CD1c-positive myeloid dendritic cell (primary cell): ENCODE data around the gene AGO3.

Source experiments
- DNase-seq: peaks from one replicate; pipeline ENCODE4 v3.0.0-alpha.2; 2016; ENCODE audit errors: extremely low spot score

The AGO3 gene

GRCh38 chr1:36083219-36083618 lies 152.3 kb downstream of the AGO3 start:
- no peak for DNase-seq

DNA sequence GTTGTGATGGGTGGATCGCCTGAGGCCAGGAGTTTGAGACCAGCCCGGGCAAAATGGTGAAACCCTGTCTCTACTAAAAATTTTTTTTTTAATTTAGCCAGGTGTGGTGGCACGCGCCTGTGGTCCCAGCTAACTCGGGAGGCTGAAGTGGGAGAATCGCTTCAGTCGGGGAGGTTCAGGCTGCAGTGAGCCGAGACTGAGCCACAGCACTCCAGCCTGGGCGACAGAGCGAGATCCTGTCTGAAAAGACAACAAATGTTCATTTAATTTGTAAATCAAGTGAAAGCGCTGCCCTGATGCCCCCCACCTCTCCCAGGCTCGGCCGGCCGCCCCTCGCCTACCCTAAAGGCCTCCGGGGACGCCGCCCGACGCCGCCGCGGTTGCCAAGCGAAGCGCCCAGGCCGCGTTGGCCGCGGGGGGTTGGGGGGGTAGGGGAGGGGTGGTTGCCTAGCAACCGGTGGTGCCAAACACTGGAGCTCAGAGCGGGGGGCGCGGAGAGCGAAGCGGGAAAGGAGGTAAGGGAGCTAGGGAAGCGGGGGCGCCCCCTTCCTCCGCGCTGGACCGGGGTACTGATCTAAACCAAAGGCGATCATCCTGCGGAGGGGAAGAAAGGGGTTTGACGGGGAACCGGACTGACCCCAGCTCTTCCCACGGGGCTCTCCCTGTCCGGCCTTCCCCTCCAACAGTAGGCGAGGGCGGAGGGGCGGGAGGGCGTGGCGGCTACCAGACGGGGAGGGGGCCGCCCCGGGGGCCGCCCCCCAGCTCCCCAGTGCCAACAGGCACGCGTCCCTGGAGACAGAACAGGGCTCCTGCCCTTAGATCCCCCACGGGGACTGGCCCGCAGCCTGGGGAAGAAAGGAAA lies 153.0 kb downstream of the AGO3 start, which contains the start of gene TEKT2:
Gene TEKT2, plus strand, starts transcription at position 460 of the 862 bp plus-strand sequence. CDS start 828 bp downstream, outside the sequence.
- peak; percentile 28 for DNase-seq

GRCh38 chr1:36084497-36085115 lies 153.7 kb downstream of the AGO3 start:
- no peak for DNase-seq

DNA sequence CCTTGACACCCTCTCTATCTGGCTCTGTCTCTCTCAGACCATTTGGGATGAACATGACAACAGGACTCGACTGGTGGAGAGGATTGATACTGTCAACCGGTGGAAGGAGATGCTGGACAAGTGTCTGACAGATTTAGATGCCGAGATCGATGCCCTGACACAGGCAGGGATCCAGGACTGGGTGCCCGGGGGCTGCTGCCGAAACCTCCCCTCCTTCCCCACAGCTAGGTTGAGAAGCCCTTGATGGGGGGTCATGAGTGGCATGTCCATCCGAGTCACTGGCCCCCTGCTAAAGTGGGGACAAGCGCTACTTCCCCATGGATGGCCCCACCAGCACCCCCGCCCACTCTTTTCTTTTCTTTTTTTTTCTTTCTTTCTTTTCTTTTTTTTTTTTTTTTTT lies 154.2 kb downstream of the AGO3 start:
- DNase-seq: no peak

DNA sequence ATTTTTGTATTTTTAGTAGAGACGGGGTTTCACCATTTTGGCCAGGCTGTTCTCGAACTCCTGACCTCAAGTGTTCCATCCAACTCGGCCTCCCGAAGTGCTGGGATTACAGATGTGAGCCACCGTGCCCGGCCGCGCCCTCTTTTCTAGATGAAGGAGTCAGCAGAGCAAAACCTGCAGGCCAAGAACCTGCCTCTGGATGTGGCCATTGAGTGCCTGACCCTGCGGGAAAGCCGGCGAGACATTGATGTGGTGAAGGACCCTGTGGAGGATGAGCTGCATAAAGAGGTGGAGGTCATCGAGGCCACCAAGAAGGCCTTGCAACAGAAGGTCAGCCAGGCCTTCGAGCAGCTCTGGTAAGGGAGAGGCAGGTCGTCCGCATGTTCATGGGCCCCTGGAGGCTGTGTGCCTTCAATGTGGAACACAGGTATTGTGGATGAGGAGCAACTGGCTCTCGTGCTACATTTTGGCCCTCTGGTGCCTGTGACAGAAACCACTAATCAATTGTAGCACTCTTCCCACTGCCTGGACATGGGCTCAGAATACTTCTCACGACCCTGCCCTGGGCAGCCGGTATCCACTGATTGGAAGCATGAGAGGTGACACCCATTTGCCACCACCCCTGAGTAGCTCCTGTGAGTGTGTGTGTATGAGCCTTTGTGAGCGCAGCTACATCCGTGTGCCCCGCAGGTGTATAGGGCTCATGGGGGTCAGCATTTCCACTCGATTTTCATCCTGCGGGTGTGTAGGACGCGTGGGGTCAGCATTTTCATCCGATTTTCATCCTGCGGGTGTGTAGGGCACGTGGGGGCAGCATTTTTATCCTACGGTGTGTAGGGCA lies 155.0 kb downstream of the AGO3 start:
- no peak for DNase-seq

- no peak for DNase-seq
These were observed 155.8 kb downstream of the AGO3 start for GRCh38 chr1:36086529-36087232.

- DNase-seq: no peak
These were observed 156.6 kb downstream of the AGO3 start for GRCh38 chr1:36087233-36088123.

DNA sequence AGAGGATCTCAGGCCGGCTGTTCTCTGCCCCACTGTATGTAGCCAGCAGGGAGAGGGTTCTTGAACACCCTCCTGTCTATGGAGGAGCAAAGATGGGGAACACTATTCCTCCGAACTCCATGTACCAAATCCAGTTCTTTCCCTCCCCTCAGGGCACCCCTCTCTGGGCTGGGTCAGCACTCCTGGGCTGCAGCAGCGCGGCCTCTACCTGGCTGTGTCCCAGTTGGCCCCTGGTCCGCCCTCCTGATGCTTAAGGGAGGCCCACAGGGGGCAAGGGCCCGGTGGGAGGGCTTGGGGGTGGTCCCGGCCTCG lies 157.3 kb downstream of the AGO3 start:
- no peak for DNase-seq

DNA sequence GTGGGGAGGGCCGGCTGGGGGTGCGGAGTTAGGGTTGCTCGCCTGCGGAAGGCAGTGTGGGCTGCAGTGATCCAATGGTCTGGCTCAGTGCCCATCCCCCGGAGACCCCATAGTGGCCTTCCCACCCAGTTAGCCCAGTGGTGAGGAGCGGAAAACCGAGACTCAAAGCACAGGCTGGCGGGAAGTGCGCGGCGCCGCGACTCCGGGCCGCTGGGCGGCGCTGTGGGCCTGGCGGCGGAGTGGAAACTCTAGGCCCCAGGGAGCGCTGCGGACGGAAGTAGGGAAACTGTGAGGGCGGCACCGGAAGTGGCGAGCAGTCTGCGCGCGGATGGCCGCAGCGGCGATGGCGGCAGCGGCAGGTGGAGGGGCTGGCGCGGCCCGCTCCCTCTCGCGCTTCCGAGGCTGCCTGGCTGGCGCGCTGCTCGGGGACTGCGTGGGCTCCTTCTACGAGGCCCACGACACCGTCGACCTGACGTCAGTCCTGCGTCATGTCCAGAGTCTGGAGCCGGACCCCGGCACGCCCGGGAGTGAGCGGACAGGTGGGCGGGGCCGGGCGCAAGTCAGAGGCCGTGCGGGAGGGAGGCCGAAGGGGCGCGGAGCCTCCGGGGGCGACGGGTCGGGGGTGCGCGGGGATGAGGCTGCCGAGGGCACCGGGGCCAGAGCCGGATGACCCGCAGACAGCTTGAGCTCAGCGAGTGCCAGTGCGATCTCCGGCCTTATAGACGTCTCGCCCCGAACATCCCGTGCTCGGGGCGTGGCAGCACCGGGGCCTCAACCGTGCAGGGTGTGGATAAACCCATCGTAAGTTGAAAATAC lies 157.9 kb downstream of the AGO3 start, which contains the start of gene ADPRS:
Gene ADPRS, plus strand, starts transcription at position 316 of the 816 bp plus-strand sequence. Its CDS starts 13 bp downstream, at position 329.
- peak; percentile 95 for DNase-seq

DNA sequence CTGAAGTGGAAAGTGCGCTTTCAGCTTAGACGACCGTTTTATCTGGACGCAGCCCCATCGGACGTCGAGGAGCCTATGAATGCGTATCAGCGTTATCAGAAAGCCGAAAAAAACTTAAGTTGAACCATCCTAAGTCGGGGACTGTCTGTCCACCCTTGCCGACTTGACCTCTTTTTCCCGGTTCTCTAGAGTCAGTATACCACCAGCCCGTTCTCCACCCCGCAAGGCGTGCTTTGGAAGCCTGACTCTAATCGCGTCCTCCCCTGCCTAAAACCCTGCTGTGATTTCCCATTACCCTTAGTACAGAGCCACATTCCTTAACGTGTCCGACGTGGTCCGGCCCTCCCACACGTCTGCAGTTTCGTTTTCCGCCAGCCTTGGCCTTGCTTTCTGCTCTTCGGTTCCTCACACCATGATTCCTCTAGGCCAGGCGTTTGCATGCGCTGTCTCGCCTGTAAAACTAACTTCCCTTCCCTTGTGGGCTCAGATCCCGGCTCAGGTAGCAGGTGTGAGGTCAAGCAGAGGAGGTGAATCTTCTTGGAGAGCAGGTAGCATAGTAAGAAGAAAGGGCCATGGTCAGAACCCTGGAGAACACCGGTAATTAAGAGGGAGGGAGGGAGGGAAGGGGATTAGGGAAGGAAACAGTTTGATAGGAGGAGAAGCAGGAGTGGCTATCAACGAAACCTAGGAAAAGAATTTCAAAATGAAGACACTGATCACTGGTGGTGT lies 158.7 kb downstream of the AGO3 start:
- DNase-seq: peak; percentile 82

GRCh38 chr1:36091141-36091540 lies 160.2 kb downstream of the AGO3 start:
- no peak for DNase-seq

DNA sequence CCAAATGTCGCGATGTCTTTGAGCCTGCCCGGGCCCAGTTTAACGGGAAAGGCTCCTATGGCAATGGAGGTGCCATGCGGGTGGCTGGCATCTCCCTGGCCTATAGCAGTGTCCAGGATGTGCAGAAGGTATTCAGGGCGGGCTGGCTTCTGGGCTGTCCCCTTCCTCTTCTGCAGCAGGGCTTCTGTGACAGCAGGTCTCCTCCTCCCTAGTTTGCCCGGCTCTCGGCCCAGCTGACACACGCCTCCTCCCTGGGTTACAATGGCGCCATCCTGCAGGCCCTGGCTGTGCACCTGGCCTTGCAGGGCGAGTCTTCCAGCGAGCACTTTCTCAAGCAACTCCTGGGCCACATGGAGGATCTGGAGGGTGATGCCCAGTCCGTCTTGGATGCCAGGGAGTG lies 160.8 kb downstream of the AGO3 start:
- DNase-seq: no peak

DNA sequence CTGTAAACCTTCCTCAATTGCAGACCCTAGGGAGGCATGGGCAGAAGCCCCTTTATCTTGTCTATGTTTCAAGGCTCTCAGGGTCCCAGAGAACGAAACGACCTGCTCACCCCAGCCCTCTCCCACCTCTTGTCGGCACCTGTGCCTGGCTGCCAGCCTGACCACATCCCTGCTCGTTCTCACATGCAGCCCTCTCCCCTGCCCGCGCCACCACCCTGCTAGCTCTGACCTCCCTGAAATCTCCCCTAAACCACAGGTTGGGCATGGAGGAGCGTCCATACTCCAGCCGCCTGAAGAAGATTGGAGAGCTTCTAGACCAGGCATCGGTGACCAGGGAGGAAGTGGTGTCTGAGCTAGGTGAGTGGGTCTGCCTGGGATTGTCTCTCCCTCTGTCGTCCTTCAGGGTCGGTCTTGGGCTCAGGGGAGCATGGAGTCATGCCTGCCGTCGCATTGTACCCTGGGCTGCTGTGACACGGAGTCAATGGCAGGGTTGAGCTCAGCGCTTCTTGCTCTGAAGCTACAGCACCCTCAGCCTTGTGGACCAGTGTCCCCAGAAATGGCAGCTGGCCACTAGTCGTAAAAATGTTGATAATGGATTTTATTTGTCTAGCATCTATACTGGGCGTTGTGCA lies 161.4 kb downstream of the AGO3 start:
- no peak for DNase-seq

DNA sequence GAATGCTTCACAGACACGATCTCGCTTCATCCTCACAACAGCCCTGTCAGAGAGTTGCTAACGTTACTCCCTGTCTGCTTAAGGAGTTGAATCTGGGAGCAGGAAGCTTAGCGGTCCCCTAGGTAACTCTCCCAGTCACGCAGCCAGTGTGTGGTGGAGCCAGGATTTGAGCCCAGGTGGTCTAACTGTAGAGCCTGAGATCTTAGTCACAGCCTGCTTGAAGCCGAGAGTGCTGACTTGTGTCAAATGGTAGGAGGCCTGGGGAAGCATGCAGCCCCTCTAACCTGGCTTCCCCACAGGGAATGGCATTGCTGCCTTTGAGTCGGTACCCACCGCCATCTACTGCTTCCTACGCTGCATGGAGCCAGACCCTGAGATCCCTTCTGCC lies 161.9 kb downstream of the AGO3 start:
- no peak for DNase-seq

- DNase-seq: no peak
These were observed 162.3 kb downstream of the AGO3 start for GRCh38 chr1:36093226-36093625.

- peak; percentile 61 for DNase-seq
These were observed 163.0 kb downstream of the AGO3 start for GRCh38 chr1:36093929-36094328.

DNA sequence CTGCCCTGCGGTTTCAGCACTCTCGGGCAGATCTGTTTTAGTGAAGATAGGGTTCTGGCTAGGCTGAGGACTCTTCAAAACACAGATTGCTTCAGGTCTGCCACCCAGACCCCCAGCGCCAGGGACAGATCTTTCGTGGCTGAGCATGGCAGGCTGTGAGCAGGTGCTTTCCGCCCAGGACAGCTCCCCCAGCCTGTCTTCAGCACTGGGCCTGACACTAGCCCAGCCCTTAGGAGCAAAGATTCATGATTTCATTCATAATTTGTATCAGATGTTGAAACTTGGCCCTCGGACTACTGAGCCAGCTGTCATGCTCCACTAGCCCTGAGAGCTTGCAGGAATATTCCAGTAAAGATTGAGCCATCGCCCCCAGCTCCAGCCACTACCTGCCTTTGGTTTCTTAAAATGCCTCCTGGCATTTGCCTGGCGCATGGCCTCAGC lies 163.7 kb downstream of the AGO3 start:
- no peak for DNase-seq

DNA sequence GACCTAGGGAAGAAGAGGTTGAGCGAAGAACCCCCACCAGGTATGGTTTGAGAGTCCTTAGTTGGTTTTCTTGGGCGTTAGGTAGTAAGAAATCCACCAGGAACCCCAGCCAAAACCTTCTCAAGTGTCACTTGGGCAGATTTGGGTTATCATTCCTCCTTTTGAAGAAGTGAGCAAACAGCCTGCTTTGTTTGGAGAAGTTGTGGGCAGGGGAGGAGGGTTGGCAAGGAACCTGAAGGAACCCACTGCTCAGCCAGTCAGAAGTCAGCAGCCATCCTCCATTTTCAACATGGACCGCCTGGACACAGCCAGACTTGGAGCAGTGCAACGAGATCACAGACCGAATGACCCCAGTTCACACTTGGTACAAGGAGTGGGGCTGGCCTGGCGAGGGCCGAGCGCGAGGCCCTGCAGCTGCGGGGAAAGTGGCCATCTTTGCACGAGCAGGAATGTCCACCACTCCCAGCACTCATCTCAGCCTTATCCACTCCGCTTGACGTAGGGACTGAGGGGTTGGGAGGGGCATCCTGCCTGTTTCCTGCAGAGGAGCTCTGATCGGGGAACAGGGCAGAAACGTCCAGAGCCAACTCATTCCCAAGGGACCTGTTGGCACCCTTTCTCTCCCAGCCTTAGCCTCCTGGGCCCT lies 165.0 kb downstream of the AGO3 start:
- DNase-seq: peak; percentile 82
